ENCODE data around the gene SAMD7. TPM values are rescaled to one million over a fixed set of nuclear protein-coding genes. Genes with fewer than 3 reads are reported as not detected.

SAMD7 gene
- total RNA-seq = not detected
- 0 to 0.12 reads per million in 2 donors for total RNA-seq

GRCh38 chr3:169911272-169911671 is at the start of gene SAMD7:
SAMD7 (plus strand) TSS chr3:169911572; CDS start chr3:169919499, 7,927 bp downstream.
- DNase-seq (no peak), ATAC-seq (no peak)
- Mint-ChIP-seq H3K4me3 (no peak within 1 kb of the TSS), H3K4me1 (no peaks in the 10 kb centered on the region), H3K27me3 (peaks cover 9% of the 10 kb centered on the region), H3K27ac (no peak within 1 kb of the TSS), H3K36me3 (ENCODE audit: low read depth) (no peaks in the 10 kb centered on the region)
- no peaks in the 10 kb centered on the region for H3K9me3 ChIP-seq (ENCODE audit: control insufficient read depth, low read length, poor library complexity, severe bottlenecking)

- ATAC-seq (no peak), DNase-seq (no peak)
- H3K9me3 ChIP-seq (ENCODE audit: control insufficient read depth, low read length, poor library complexity, severe bottlenecking) = no peaks in the 10 kb centered on the region
- Mint-ChIP-seq H3K36me3 (ENCODE audit: low read depth) (peaks cover 5% of the 10 kb centered on the region), H3K4me3 (no peak overlapping the region), H3K4me1 (peaks cover 6% of the 10 kb centered on the region), H3K27ac (no peak overlapping the region), H3K27me3 (peaks cover 29% of the 10 kb centered on the region)
Observed at GRCh38 chr3:169861871-169862270, 49.5 kb upstream of the SAMD7 start.

- no peak overlapping the region for H3K4me3 Mint-ChIP-seq
- H3K27ac Mint-ChIP-seq = no peak overlapping the region
- peaks cover 20% of the 10 kb centered on the region for H3K27me3 Mint-ChIP-seq
- DNase-seq = peak; percentile 23 to 48 (median 45)
- peaks cover 5% of the 10 kb centered on the region for H3K36me3 Mint-ChIP-seq (ENCODE audit: low read depth)
- peak; percentile 80 for ATAC-seq
- H3K4me1 Mint-ChIP-seq = peaks cover 6% of the 10 kb centered on the region
- no peaks in the 10 kb centered on the region for H3K9me3 ChIP-seq (ENCODE audit: control insufficient read depth, low read length, poor library complexity, severe bottlenecking)
Observed at GRCh38 chr3:169863458-169863899, 47.9 kb upstream of the SAMD7 start.

GRCh38 chr3:169864270-169864669 is 47.1 kb upstream of the SAMD7 start:
- H3K27me3 Mint-ChIP-seq = peaks cover 20% of the 10 kb centered on the region
- H3K36me3 Mint-ChIP-seq (ENCODE audit: low read depth) = peaks cover 5% of the 10 kb centered on the region
- H3K9me3 ChIP-seq (ENCODE audit: control insufficient read depth, low read length, poor library complexity, severe bottlenecking) = no peaks in the 10 kb centered on the region
- ATAC-seq = no peak
- no peak overlapping the region for H3K4me3 Mint-ChIP-seq
- H3K27ac Mint-ChIP-seq = no peak overlapping the region
- H3K4me1 Mint-ChIP-seq = peaks cover 6% of the 10 kb centered on the region
- no peak for DNase-seq

GRCh38 chr3:169865176-169865767 is 46.1 kb upstream of the SAMD7 start:
- Mint-ChIP-seq H3K36me3 (ENCODE audit: low read depth) (peaks cover 5% of the 10 kb centered on the region), H3K4me1 (peaks cover 6% of the 10 kb centered on the region), H3K27me3 (peaks cover 20% of the 10 kb centered on the region), H3K4me3 (peak overlapping the region; percentile 33), H3K27ac (no peak overlapping the region)
- ATAC-seq (peak; percentile 32), DNase-seq (no peak)
- no peaks in the 10 kb centered on the region for H3K9me3 ChIP-seq (ENCODE audit: control insufficient read depth, low read length, poor library complexity, severe bottlenecking)

- Mint-ChIP-seq H3K4me1 (peaks cover 16% of the 10 kb centered on the region), H3K27ac (no peak overlapping the region), H3K4me3 (no peak overlapping the region), H3K27me3 (peaks cover 11% of the 10 kb centered on the region), H3K36me3 (ENCODE audit: low read depth) (peaks cover 5% of the 10 kb centered on the region)
- no peaks in the 10 kb centered on the region for H3K9me3 ChIP-seq (ENCODE audit: control insufficient read depth, low read length, poor library complexity, severe bottlenecking)
- DNase-seq = no peak
- ATAC-seq = no peak
Observed at GRCh38 chr3:169867584-169868210, 43.7 kb upstream of the SAMD7 start.

- no peak overlapping the region for H3K4me3 Mint-ChIP-seq
Observed at GRCh38 chr3:169868369-169868768, 43.0 kb upstream of the SAMD7 start.

GRCh38 chr3:169869484-169870220 is 41.7 kb upstream of the SAMD7 start, which contains the start of gene LRRC31:
LRRC31 (minus strand) TSS chr3:169869935; CDS start chr3:169869807, 128 bp downstream.
- peaks cover 5% of the 10 kb centered on the region for H3K27me3 Mint-ChIP-seq
- peaks cover 11% of the 10 kb centered on the region for H3K4me1 Mint-ChIP-seq
- DNase-seq (no peak), ATAC-seq (no peak)
- no peak within 1 kb of the TSS for H3K4me3 Mint-ChIP-seq
- H3K9me3 ChIP-seq (ENCODE audit: control insufficient read depth, low read length, poor library complexity, severe bottlenecking) = no peaks in the 10 kb centered on the region
- peak within 1 kb of the TSS; percentile 41 for H3K27ac Mint-ChIP-seq
- peaks cover 4% of the 10 kb centered on the region for H3K36me3 Mint-ChIP-seq (ENCODE audit: low read depth)

More at GRCh38 chr3:169868369-169868768, 43.0 kb upstream of the SAMD7 start:
- H3K36me3 Mint-ChIP-seq (ENCODE audit: low read depth) = peaks cover 5% of the 10 kb centered on the region
- no peaks in the 10 kb centered on the region for H3K9me3 ChIP-seq (ENCODE audit: control insufficient read depth, low read length, poor library complexity, severe bottlenecking)
- no peak for DNase-seq
- ATAC-seq = no peak
- no peak overlapping the region for H3K27ac Mint-ChIP-seq
- H3K27me3 Mint-ChIP-seq = peaks cover 11% of the 10 kb centered on the region
- H3K4me1 Mint-ChIP-seq = peaks cover 16% of the 10 kb centered on the region

- ATAC-seq = peak; percentile 47
- Mint-ChIP-seq H3K27ac (peak overlapping the region; percentile 41), H3K4me3 (peak overlapping the region; percentile 86), H3K36me3 (ENCODE audit: low read depth) (peaks cover 3% of the 10 kb centered on the region), H3K27me3 (peaks cover 8% of the 10 kb centered on the region), H3K4me1 (peaks cover 10% of the 10 kb centered on the region)
- no peaks in the 10 kb centered on the region for H3K9me3 ChIP-seq (ENCODE audit: control insufficient read depth, low read length, poor library complexity, severe bottlenecking)
- no peak for DNase-seq
Observed at GRCh38 chr3:169871129-169871886, 40.1 kb upstream of the SAMD7 start.

GRCh38 chr3:169879013-169879557 is 32.3 kb upstream of the SAMD7 start:
- peaks cover 3% of the 10 kb centered on the region for H3K36me3 Mint-ChIP-seq (ENCODE audit: low read depth)
- no peak overlapping the region for H3K4me3 Mint-ChIP-seq
- no peak for DNase-seq
- no peak for ATAC-seq
- H3K27ac Mint-ChIP-seq = no peak overlapping the region
- no peaks in the 10 kb centered on the region for H3K9me3 ChIP-seq (ENCODE audit: control insufficient read depth, low read length, poor library complexity, severe bottlenecking)
- H3K4me1 Mint-ChIP-seq = no peaks in the 10 kb centered on the region
- H3K27me3 Mint-ChIP-seq = peaks cover 13% of the 10 kb centered on the region

- H3K27me3 Mint-ChIP-seq = peaks cover 13% of the 10 kb centered on the region
- H3K36me3 Mint-ChIP-seq (ENCODE audit: low read depth) = no peaks in the 10 kb centered on the region
- H3K9me3 ChIP-seq (ENCODE audit: control insufficient read depth, low read length, poor library complexity, severe bottlenecking) = no peaks in the 10 kb centered on the region
- H3K4me1 Mint-ChIP-seq = no peaks in the 10 kb centered on the region
- no peak overlapping the region for H3K4me3 Mint-ChIP-seq
- no peak for DNase-seq
- no peak overlapping the region for H3K27ac Mint-ChIP-seq
- ATAC-seq = no peak
Observed at GRCh38 chr3:169879845-169880575, 31.4 kb upstream of the SAMD7 start.

GRCh38 chr3:169880576-169881250 is 30.7 kb upstream of the SAMD7 start:
- no peak for DNase-seq
- H3K36me3 Mint-ChIP-seq (ENCODE audit: low read depth) = no peaks in the 10 kb centered on the region
- H3K4me3 Mint-ChIP-seq = no peak overlapping the region
- H3K4me1 Mint-ChIP-seq = no peaks in the 10 kb centered on the region
- ATAC-seq = no peak
- peaks cover 8% of the 10 kb centered on the region for H3K27me3 Mint-ChIP-seq
- no peaks in the 10 kb centered on the region for H3K9me3 ChIP-seq (ENCODE audit: control insufficient read depth, low read length, poor library complexity, severe bottlenecking)
- H3K27ac Mint-ChIP-seq = no peak overlapping the region
